Measurements from ENCODE around the gene RSPH9.

RSPH9 gene

GRCh38 chr6:43683708-43684455 lies 39.0 kb downstream of the RSPH9 start:
- H3K9ac ChIP-seq (ENCODE audit: low read length), result no peak overlapping the region
- H3K36me3 ChIP-seq (replicated peaks; ENCODE audit: insufficient read depth, low read length), result no peaks in the 10 kb centered on the region
- peaks cover 16% of the 10 kb centered on the region; the same call in 1 of the 2 replicates for H4K20me1 ChIP-seq (ENCODE audit: insufficient read depth, low read length)
- H3K9me3 ChIP-seq (replicated peaks; ENCODE audit: insufficient read depth, low read length), result no peaks in the 10 kb centered on the region
- peak overlapping the region; percentile 9; the same call in 1 of the 2 replicates for H3K27ac ChIP-seq (ENCODE audit: low read length)
- H3K4me1 ChIP-seq (ENCODE audit: low read length), result peaks cover 35% of the 10 kb centered on the region
- H3K9me2 ChIP-seq (replicated peaks; ENCODE audit: insufficient read depth, low read length), result no peaks in the 10 kb centered on the region
- no peak overlapping the region for H3K4me2 ChIP-seq (ENCODE audit: low read depth, low read length)
- H3F3A ChIP-seq (ENCODE audit: insufficient read depth, low read length), result peaks cover 12% of the 10 kb centered on the region; the same call in 1 of the 2 replicates
- no peak overlapping the region for H3K4me3 ChIP-seq (ENCODE audit: low read length)
- H3K27me3 ChIP-seq (replicated peaks; ENCODE audit: insufficient read depth, low read length), result no peaks in the 10 kb centered on the region
- no peak for DNase-seq
- H2AFZ ChIP-seq (ENCODE audit: low read length), result no peak overlapping the region
- H3K79me2 ChIP-seq (ENCODE audit: low read length), result peaks cover 92% of the 10 kb centered on the region
- TF ChIP-seq EZH2phosphoT487 (IDR thresholded peaks at IDR 0.05; ENCODE audit: low read length), result no peak
- TF ChIP-seq EZH2 (optimal IDR thresholded peaks at IDR 0.05; ENCODE audit: low read depth, low read length), result no peak
- TF ChIP-seq CTCF (IDR thresholded peaks at IDR 0.05; ENCODE audit: low read length), result no peak

GRCh38 chr6:43687079-43687436 lies 42.2 kb downstream of the RSPH9 start:
- H3K9me2 ChIP-seq (replicated peaks; ENCODE audit: insufficient read depth, low read length), result no peaks in the 10 kb centered on the region
- H2AFZ ChIP-seq (ENCODE audit: low read length), result peak overlapping the region; percentile 79
- no peak for DNase-seq
- H3K36me3 ChIP-seq (replicated peaks; ENCODE audit: insufficient read depth, low read length), result no peaks in the 10 kb centered on the region
- peaks cover 62% of the 10 kb centered on the region for H3K79me2 ChIP-seq (ENCODE audit: low read length)
- peaks cover 12% of the 10 kb centered on the region; the same call in 1 of the 2 replicates for H3F3A ChIP-seq (ENCODE audit: insufficient read depth, low read length)
- peak overlapping the region; percentile 97 for H3K4me2 ChIP-seq (ENCODE audit: low read depth, low read length)
- H3K27me3 ChIP-seq (replicated peaks; ENCODE audit: insufficient read depth, low read length), result no peaks in the 10 kb centered on the region
- peak overlapping the region; percentile 40; the same call in 1 of the 2 replicates for H3K27ac ChIP-seq (ENCODE audit: low read length)
- H3K9me3 ChIP-seq (replicated peaks; ENCODE audit: insufficient read depth, low read length), result no peaks in the 10 kb centered on the region
- H3K4me1 ChIP-seq (ENCODE audit: low read length), result peaks cover 35% of the 10 kb centered on the region
- no peak for TF ChIP-seq CTCF (IDR thresholded peaks at IDR 0.05; ENCODE audit: low read length)
- TF ChIP-seq EZH2phosphoT487 (IDR thresholded peaks at IDR 0.05; ENCODE audit: low read length), result no peak
- no peak for TF ChIP-seq EZH2 (optimal IDR thresholded peaks at IDR 0.05; ENCODE audit: low read depth, low read length)
- peak overlapping the region; percentile 94 for H3K4me3 ChIP-seq (ENCODE audit: low read length)
- 0 out of 2 replicates have a peak, but pooled peaks cover 10% of the 10 kb centered on the region for H4K20me1 ChIP-seq (ENCODE audit: insufficient read depth, low read length)
- peak overlapping the region; percentile 83 for H3K9ac ChIP-seq (ENCODE audit: low read length)

- Histone ChIP-seq H3K27me3 (replicated peaks; ENCODE audit: insufficient read depth, low read length) (no peaks in the 10 kb centered on the region), H3K4me3 (ENCODE audit: low read length) (peak within 1 kb of the TSS; percentile 94), H3K9me3 (replicated peaks; ENCODE audit: insufficient read depth, low read length) (no peaks in the 10 kb centered on the region), H3K4me2 (ENCODE audit: low read depth, low read length) (peak within 1 kb of the TSS; percentile 97), H3F3A (ENCODE audit: insufficient read depth, low read length) (peaks cover 12% of the 10 kb centered on the region; the same call in 1 of the 2 replicates), H3K79me2 (ENCODE audit: low read length) (peaks cover 55% of the 10 kb centered on the region), H3K27ac (ENCODE audit: low read length) (peak within 1 kb of the TSS; percentile 40; the same call in 1 of the 2 replicates), H3K4me1 (ENCODE audit: low read length) (peaks cover 35% of the 10 kb centered on the region), H2AFZ (ENCODE audit: low read length) (peak within 1 kb of the TSS; percentile 79), H3K36me3 (replicated peaks; ENCODE audit: insufficient read depth, low read length) (no peaks in the 10 kb centered on the region), H3K9me2 (replicated peaks; ENCODE audit: insufficient read depth, low read length) (no peaks in the 10 kb centered on the region), H4K20me1 (ENCODE audit: insufficient read depth, low read length) (0 out of 2 replicates have a peak, but pooled peaks cover 6% of the 10 kb centered on the region), H3K9ac (ENCODE audit: low read length) (peak within 1 kb of the TSS; percentile 83)
- peak; percentile 82 for DNase-seq
- TF ChIP-seq EZH2phosphoT487 (IDR thresholded peaks at IDR 0.05; ENCODE audit: low read length) (no peak), EZH2 (optimal IDR thresholded peaks at IDR 0.05; ENCODE audit: low read depth, low read length) (no peak), CTCF (IDR thresholded peaks at IDR 0.05; ENCODE audit: low read length) (no peak)
Measured at GRCh38 chr6:43687437-43688347, 42.9 kb downstream of the RSPH9 start, which contains the start of gene MRPS18A. Gene MRPS18A (minus strand): TSS chr6:43687791. CDS start chr6:43687779, 12 bp downstream.

All from MM.1S (cell line).